ENCODE data around the gene TRPC5OS.

The TRPC5OS gene

GRCh38 chrX:111868726-111869638, 7.0 kb upstream of the TRPC5OS start:
- H3K79me2 ChIP-seq (ENCODE audit: low read length): no peaks in the 10 kb centered on the region
- no peaks in the 10 kb centered on the region for H3K27me3 ChIP-seq (ENCODE audit: low read depth, low read length)
- H2AFZ ChIP-seq (ENCODE audit: low read depth, low read length): peak overlapping the region; percentile 58
- no peak for TF ChIP-seq EZH2phosphoT487 (IDR thresholded peaks at IDR 0.05; ENCODE audit: low read depth)
- peak overlapping the region; percentile 62 for H3K4me3 ChIP-seq (ENCODE audit: low read length)
- H3K9ac ChIP-seq (ENCODE audit: low read length): peak overlapping the region; percentile 50
- peaks cover 28% of the 10 kb centered on the region for H3K4me1 ChIP-seq (ENCODE audit: low read length)
- H4K20me1 ChIP-seq (ENCODE audit: insufficient read depth, low read length): no peaks in the 10 kb centered on the region
- H3K4me2 ChIP-seq (ENCODE audit: low read length): peak overlapping the region; percentile 91
- H3K36me3 ChIP-seq (replicated peaks; ENCODE audit: low read depth, low read length): no peaks in the 10 kb centered on the region
- H3K9me3 ChIP-seq (ENCODE audit: insufficient read depth, low read length): no peaks in the 10 kb centered on the region
- H3K27ac ChIP-seq (ENCODE audit: low read length): peak overlapping the region; percentile 80

GRCh38 chrX:111869639-111870034, 6.3 kb upstream of the TRPC5OS start:
- Histone ChIP-seq H3K4me3 (ENCODE audit: low read length) (peak overlapping the region; percentile 62), H3K27ac (ENCODE audit: low read length) (peak overlapping the region; percentile 80), H3K4me1 (ENCODE audit: low read length) (peaks cover 28% of the 10 kb centered on the region), H3K36me3 (replicated peaks; ENCODE audit: low read depth, low read length) (no peaks in the 10 kb centered on the region), H3K9me3 (ENCODE audit: insufficient read depth, low read length) (no peaks in the 10 kb centered on the region), H3K79me2 (ENCODE audit: low read length) (no peaks in the 10 kb centered on the region), H3K27me3 (ENCODE audit: low read depth, low read length) (no peaks in the 10 kb centered on the region), H2AFZ (ENCODE audit: low read depth, low read length) (no peak overlapping the region; the same call in 1 of the 2 replicates), H3K9ac (ENCODE audit: low read length) (peak overlapping the region; percentile 50; the same call in 1 of the 2 replicates), H3K4me2 (ENCODE audit: low read length) (peak overlapping the region; percentile 91), H4K20me1 (ENCODE audit: insufficient read depth, low read length) (no peaks in the 10 kb centered on the region)
- TF ChIP-seq EZH2phosphoT487 (IDR thresholded peaks at IDR 0.05; ENCODE audit: low read depth) (no peak), CTCF (IDR thresholded peaks at IDR 0.05; ENCODE audit: low read depth, low read length) (peak; percentile 72)

GRCh38 chrX:111874241-111874640, 1.7 kb upstream of the TRPC5OS start:
- Histone ChIP-seq H3K36me3 (replicated peaks; ENCODE audit: low read depth, low read length) (no peaks in the 10 kb centered on the region), H3K4me2 (ENCODE audit: low read length) (no peak overlapping the region), H3K9ac (ENCODE audit: low read length) (no peak overlapping the region), H4K20me1 (ENCODE audit: insufficient read depth, low read length) (no peaks in the 10 kb centered on the region), H3K27me3 (ENCODE audit: low read depth, low read length) (no peaks in the 10 kb centered on the region), H3K4me1 (ENCODE audit: low read length) (peaks cover 16% of the 10 kb centered on the region), H3K4me3 (ENCODE audit: low read length) (no peak overlapping the region), H2AFZ (ENCODE audit: low read depth, low read length) (no peak overlapping the region), H3K27ac (ENCODE audit: low read length) (no peak overlapping the region), H3K9me3 (ENCODE audit: insufficient read depth, low read length) (no peaks in the 10 kb centered on the region), H3K79me2 (ENCODE audit: low read length) (no peaks in the 10 kb centered on the region)
- TF ChIP-seq CTCF (IDR thresholded peaks at IDR 0.05; ENCODE audit: low read depth, low read length): no peak
- no peak for TF ChIP-seq EZH2phosphoT487 (IDR thresholded peaks at IDR 0.05; ENCODE audit: low read depth)

- H3K4me2 ChIP-seq (ENCODE audit: low read length): no peak overlapping the region
- no peak overlapping the region for H3K9ac ChIP-seq (ENCODE audit: low read length)
- peaks cover 14% of the 10 kb centered on the region for H3K4me1 ChIP-seq (ENCODE audit: low read length)
- no peaks in the 10 kb centered on the region for H4K20me1 ChIP-seq (ENCODE audit: insufficient read depth, low read length)
- H3K79me2 ChIP-seq (ENCODE audit: low read length): no peaks in the 10 kb centered on the region
- no peak overlapping the region for H3K27ac ChIP-seq (ENCODE audit: low read length)
- no peak overlapping the region for H2AFZ ChIP-seq (ENCODE audit: low read depth, low read length)
- no peak for TF ChIP-seq CTCF (IDR thresholded peaks at IDR 0.05; ENCODE audit: low read depth, low read length)
- no peak for TF ChIP-seq EZH2phosphoT487 (IDR thresholded peaks at IDR 0.05; ENCODE audit: low read depth)
- H3K4me3 ChIP-seq (ENCODE audit: low read length): no peak overlapping the region
- no peaks in the 10 kb centered on the region for H3K36me3 ChIP-seq (replicated peaks; ENCODE audit: low read depth, low read length)
- no peaks in the 10 kb centered on the region for H3K27me3 ChIP-seq (ENCODE audit: low read depth, low read length)
- H3K9me3 ChIP-seq (ENCODE audit: insufficient read depth, low read length): no peaks in the 10 kb centered on the region
Observed at GRCh38 chrX:111876646-111877045, 665 bp downstream of the TRPC5OS start.

Data from OCI-LY3 (cell line).